GM19438 (cell line): ENCODE data around the gene ZNF454.

Source experiments
- ATAC-seq: cut with Tn5 transposase; IDR thresholded peaks from one replicate; pipeline ENCODE4 v1.9.1; 2021; ENCODE audit warnings: low read depth; ENCODE audit not compliant: unreplicated experiment

The ZNF454 gene

GRCh38 chr5:178940569-178941360 lies at the start of gene ZNF454:
Gene ZNF454 (plus strand): TSS chr5:178941198. CDS start chr5:178942792, 1,594 bp downstream.
- no peak for ATAC-seq

GRCh38 chr5:178895615-178896571 lies 45.1 kb upstream of the ZNF454 start, which contains the start of gene ZFP2:
Gene ZFP2 (plus strand): TSS chr5:178895913. CDS start chr5:178931314, 35,401 bp downstream.
- ATAC-seq, result no peak

GRCh38 chr5:178899289-178899688 lies 41.7 kb upstream of the ZNF454 start:
- ATAC-seq, result no peak

GRCh38 chr5:178902849-178903248 lies 38.1 kb upstream of the ZNF454 start:
- no peak for ATAC-seq

- no peak for ATAC-seq
Observed at GRCh38 chr5:178931846-178932760, 8.9 kb upstream of the ZNF454 start.

GRCh38 chr5:178941361-178941760 lies 363 bp downstream of the ZNF454 start:
- ATAC-seq, result no peak

- no peak for ATAC-seq
Observed at GRCh38 chr5:178965465-178966055, 24.6 kb downstream of the ZNF454 start.

GRCh38 chr5:178981381-178981780 lies 40.4 kb downstream of the ZNF454 start:
- ATAC-seq, result no peak

- no peak for ATAC-seq
Observed at GRCh38 chr5:178982941-178983340, 41.9 kb downstream of the ZNF454 start.

- no peak for ATAC-seq
Observed at GRCh38 chr5:178983728-178984127, 42.7 kb downstream of the ZNF454 start.

GRCh38 chr5:178984145-178985072 lies 43.4 kb downstream of the ZNF454 start:
- ATAC-seq, result no peak

GRCh38 chr5:178986326-178986960 lies 45.4 kb downstream of the ZNF454 start:
- ATAC-seq, result no peak

- no peak for ATAC-seq
Observed at GRCh38 chr5:178988436-178989220, 47.6 kb downstream of the ZNF454 start.

GRCh38 chr5:178989311-178989710 lies 48.3 kb downstream of the ZNF454 start:
- ATAC-seq, result no peak

GRCh38 chr5:178990491-178990890 lies 49.5 kb downstream of the ZNF454 start:
- no peak for ATAC-seq

- no peak for ATAC-seq
Observed at GRCh38 chr5:178991190-178992145, 50.5 kb downstream of the ZNF454 start.
